IPS-11a (cell line): ENCODE data around the gene EIF2S2.
A peak's percentile ranks its signal among the peaks of the same experiment; 100 is the strongest.
"Not testable (repeated sequence)": the region's sequence is repeated elsewhere in the genome, so short reads cannot be mapped to it uniquely, and the experiment has no call there.

Experiments used
- H3K4me3 ChIP-seq: one replicate; pipeline ENCODE4 v1.5.1; 2013; ENCODE audit warnings: low read depth, low read length, control low read depth

Gene EIF2S2, protein sequence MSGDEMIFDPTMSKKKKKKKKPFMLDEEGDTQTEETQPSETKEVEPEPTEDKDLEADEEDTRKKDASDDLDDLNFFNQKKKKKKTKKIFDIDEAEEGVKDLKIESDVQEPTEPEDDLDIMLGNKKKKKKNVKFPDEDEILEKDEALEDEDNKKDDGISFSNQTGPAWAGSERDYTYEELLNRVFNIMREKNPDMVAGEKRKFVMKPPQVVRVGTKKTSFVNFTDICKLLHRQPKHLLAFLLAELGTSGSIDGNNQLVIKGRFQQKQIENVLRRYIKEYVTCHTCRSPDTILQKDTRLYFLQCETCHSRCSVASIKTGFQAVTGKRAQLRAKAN

GRCh38 chr20:34111702-34112599, at the start of gene EIF2S2:
Gene EIF2S2 (minus strand): TSS chr20:34112243. CDS start chr20:34112110, 133 bp downstream.
- H3K4me3 ChIP-seq = peak within 1 kb of the TSS; percentile 97

DNA sequence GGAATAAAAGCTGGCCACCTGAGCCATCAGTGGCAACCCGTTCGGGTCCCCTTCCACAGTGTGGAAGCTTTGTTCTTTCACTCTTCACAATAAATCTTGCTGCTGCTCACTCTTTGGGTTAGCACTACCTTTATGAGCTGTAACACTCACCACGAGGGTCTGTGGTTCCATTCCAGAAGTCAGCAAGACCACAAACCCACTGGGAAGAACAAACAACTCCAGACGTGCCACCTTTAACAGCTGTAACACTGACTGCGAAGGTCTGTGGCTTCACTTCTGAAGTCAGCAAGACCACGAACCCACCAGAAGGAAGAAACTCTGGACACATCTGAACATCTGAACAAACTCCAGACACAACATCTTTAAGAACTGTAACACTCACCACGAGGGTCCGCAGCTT, 45.7 kb upstream of the EIF2S2 start:
- not testable (repeated sequence) for H3K4me3 ChIP-seq

GRCh38 chr20:34155836-34156235, 43.8 kb upstream of the EIF2S2 start:
- H3K4me3 ChIP-seq = no peak overlapping the region

GRCh38 chr20:34153169-34153568, 41.1 kb upstream of the EIF2S2 start:
- H3K4me3 ChIP-seq = not testable (repeated sequence)

- H3K4me3 ChIP-seq = not testable (repeated sequence)
Measured at GRCh38 chr20:34152073-34152472, 40.0 kb upstream of the EIF2S2 start.

DNA sequence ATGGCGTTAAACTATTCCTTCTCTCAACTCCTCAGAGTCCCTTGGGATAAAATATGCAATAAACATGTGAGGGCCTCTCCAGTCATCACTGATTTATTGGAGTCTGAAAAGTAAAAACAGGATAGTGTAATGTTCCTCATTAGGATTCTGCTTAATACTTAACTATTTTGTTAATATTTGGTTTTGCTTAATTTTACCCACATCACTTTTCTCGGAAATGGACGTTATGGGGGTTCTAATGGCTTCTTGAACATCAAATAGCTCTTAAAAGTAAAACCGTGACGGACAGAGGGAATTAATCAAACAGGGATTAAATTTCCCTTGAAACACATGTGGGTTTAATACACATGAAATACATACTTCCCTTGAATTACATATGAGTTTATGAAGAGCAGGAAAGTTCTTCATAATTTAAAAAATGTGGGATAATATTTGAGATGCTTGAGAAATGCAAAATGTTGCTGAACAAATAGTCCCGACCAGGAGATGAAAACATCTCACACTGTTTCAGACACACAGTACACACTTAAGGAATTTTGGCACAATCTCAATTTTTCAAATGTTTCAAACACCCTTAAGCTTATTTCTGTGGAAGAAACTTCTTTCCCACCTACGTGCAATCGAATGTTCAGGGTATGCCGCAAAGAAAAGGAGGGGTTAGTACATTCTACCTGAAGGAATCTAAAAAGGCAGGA, 38.4 kb upstream of the EIF2S2 start:
- H3K4me3 ChIP-seq = no peak overlapping the region

DNA sequence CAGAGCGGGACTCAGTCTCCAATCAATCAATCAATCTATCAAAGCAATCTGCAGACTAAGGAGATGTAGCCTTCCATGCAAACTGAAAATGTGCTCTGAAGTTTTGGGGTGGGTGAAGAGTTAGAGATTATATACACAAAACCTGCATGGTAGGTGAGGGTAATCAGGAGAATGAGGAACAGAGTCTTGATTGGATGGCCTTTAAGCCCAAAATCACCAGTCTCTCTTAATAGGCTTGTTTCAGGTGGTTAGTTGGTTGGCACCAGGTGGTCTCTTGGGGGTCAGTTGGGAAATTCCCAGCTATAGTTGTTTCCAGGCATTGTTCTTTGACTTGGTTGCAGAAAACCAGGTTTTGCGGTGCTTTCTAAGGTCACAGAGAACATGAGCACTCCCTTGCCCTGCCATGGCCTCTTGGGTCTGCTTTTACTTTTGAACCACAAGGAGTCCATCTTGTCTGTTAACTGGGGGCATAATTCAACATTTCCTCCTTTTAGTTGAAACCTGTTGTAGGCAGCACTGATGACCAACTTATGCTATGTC, 33.3 kb upstream of the EIF2S2 start:
- H3K4me3 ChIP-seq = no peak overlapping the region

- no peak overlapping the region for H3K4me3 ChIP-seq
Measured at GRCh38 chr20:34143951-34144350, 31.9 kb upstream of the EIF2S2 start.

- H3K4me3 ChIP-seq = no peak overlapping the region
Measured at GRCh38 chr20:34142121-34142520, 30.1 kb upstream of the EIF2S2 start.

DNA sequence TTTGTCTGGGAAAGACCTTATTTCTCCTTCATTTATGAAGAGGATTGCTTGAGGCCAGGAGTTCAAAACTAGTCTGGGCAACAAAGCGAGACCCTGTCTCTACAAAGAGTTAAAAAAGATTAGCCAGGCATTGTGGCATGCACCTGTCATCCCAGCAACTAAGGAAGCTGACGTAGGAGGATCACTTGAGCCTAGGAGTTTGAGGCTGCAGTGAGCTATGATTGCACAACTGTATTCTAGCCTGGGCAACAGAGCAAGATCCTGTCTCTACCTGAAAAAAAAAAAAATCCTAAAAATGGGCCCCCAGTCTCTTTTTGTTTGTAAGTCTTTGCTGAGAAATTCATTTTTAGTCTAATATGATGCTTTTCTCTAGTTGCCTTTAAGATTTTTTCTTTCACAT, 29.2 kb upstream of the EIF2S2 start:
- no peak overlapping the region for H3K4me3 ChIP-seq

DNA sequence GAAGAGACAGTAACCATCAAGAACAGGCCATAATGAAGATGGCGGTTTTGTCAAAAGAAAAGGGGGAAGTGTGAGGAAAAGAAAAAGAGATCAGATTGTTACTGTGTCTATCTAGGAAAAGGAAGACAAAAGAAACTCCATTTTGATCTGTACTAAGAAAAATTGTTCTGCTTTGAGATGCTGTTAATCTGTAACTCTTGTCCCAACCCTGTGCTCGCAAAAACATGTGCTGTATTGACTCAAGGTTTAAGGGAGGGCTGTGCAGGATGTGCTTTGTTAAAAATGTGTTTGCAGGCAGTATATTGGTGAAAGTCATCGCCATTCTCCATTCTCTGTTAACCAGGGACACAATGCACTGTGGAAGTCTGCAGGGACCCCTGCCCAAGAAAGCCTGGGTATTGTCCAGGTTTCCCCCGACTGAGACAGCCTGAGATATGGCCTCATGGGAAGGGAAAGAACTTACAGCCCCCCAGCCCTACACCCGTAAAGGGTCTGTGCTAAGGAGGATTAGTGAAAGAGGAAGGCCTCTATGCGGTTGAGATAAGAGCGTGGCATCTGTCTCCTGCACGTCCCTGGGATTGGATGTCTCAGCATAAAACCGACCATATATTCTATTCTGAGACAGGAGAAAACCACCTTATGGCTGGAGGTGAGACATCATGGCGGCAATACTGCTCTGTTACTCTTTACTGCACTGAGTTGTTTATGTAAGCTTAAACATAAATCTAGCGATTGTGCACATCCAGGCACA, 23.7 kb upstream of the EIF2S2 start:
- not testable (repeated sequence) for H3K4me3 ChIP-seq

DNA sequence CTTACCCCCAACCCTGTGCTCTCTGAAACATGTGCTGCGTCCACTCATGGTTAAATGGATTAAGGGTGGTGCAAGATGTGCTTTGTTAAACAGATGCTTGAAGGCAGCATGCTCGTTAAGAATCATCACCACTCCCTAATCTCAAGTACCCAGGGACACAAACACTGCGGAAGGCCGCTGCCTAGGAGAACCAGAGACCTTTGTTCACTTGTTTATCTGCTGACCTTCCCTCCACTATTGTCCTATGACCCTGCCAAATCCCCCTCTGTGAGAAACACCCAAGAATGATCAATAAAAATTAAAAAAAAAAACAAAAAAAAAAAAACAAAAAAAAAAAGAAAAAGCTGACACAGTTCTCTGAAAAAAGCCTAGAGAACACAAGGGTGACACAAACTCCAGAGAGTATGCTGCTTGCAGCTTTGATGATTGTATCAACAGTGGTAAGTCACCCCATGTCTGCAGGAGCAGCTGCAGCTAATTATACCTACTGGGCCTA, 21.4 kb upstream of the EIF2S2 start:
- H3K4me3 ChIP-seq = not testable (repeated sequence)

DNA sequence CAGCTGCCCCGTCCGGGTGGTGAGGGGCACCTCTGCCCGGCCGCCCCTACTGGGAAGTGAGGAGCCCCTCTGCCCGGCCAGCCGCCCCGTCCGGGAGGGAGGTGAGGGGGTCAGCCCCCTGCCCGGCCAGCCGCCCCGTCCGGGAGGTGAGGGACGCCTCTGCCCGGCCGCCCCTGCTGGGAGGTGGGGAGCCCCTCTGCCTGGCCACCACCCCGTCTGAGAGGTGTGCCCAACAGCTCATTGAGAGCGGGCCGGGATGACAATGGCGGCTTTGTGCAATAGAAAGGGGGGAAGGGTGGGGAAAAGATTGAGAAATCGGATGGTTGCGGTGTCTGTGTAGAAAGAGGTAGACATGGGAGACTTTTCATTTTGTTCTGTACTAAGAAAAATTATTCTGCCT, 20.9 kb upstream of the EIF2S2 start:
- not testable (repeated sequence) for H3K4me3 ChIP-seq

- H3K4me3 ChIP-seq = not testable (repeated sequence)
Measured at GRCh38 chr20:34132491-34132890, 20.4 kb upstream of the EIF2S2 start.

DNA sequence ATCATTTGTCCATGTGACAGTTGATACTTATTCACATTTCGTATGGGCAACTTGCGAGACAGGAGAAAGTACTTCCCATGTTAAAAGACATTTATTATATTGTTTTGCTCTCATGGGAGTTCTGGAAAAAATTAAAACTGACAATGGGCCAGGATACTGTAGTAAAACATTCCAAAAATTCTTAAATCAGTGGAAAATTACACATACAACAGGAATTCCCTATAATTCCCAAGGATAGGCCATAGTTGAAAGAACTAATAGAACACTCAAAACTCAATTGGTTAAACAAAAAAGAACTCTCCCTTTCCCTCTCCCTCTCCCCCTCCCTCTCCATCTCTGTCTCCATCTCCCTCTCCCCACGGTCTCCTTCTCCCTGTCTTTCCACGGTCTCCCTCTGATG, 19.4 kb upstream of the EIF2S2 start:
- no peak overlapping the region for H3K4me3 ChIP-seq

- no peak overlapping the region for H3K4me3 ChIP-seq
Measured at GRCh38 chr20:34129518-34130162, 17.6 kb upstream of the EIF2S2 start.

DNA sequence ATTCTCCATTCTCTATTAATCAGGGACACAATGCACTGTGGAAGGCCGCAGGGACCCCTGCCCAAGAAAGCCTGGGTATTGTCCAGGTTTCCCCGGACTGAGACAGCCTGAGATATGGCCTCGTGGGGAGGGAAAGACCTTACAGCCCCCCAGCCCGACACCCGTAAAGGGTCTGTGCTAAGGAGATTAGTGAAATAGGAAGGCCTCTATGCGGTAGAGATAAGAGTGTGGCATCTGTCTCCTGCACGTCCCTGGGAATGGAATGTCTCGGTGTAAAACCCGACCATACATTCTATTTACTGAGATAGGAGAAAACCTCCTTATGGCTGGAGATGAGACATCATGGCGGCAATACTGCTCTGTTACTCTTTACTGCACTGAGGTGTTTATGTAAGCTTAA, 15.7 kb upstream of the EIF2S2 start:
- no peak overlapping the region for H3K4me3 ChIP-seq

GRCh38 chr20:34124469-34125249, 12.6 kb upstream of the EIF2S2 start:
- no peak overlapping the region for H3K4me3 ChIP-seq

GRCh38 chr20:34123309-34123708, 11.3 kb upstream of the EIF2S2 start:
- H3K4me3 ChIP-seq = no peak overlapping the region
